ENCODE measurements around the gene C1orf232. TPM values are rescaled to one million over a fixed set of nuclear protein-coding genes. Genes with fewer than 3 reads are reported as not detected.

The C1orf232 gene
- total and polyA plus RNA-seq, 2 experiments from 2014 or later: not detected

DNA sequence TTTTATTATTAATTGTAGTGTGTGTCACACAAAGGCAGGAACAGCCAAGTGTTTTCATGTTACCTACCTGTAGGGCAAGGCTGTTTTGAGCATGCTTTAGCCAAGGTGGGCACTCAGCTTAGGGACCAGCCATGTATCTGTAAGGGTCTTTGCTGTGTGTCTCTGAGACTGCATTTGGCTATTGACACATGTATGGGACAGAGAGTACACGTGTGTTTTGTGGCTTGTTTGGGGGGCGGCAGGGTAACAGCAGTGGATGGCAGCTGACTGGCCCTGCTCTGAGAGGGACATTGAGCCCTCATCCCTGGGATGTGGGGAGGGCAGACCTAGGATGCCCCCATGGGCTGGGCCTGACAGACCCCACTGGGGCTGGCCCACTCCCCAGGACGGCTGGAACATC lies 28.5 kb upstream of the C1orf232 start:
- Histone ChIP-seq H3K79me2 (ENCODE audit: insufficient read depth) (no peaks in the 10 kb centered on the region), H3K4me3 (no peak overlapping the region), H3K36me3 (ENCODE audit: low read depth) (no peaks in the 10 kb centered on the region), H4K20me1 (ENCODE audit: insufficient read depth) (no peaks in the 10 kb centered on the region), H3F3A (ENCODE audit: insufficient read depth) (no peaks in the 10 kb centered on the region), H3K9ac (no peak overlapping the region), H2AFZ (no peak overlapping the region), H3K4me2 (ENCODE audit: unreplicated experiment) (no peak overlapping the region), H3K27ac (no peak overlapping the region), H3K9me2 (ENCODE audit: insufficient read depth) (no peaks in the 10 kb centered on the region), H3K27me3 (replicated peaks; ENCODE audit: insufficient read depth) (peaks cover 12% of the 10 kb centered on the region; the same call in 1 of the 2 replicates), H3K4me1 (ENCODE audit: insufficient read depth) (peaks cover 6% of the 10 kb centered on the region; the same call in 1 of the 2 replicates), H3K9me3 (ENCODE audit: low read depth) (no peaks in the 10 kb centered on the region)
- WGBS, 2 experiments (ENCODE audit: low coverage in 1 of 2, low lambda C conversion rate in 2 of 2, missing lambda C conversion rate in 2 of 2): 58 to 81% methylated on average over 3 of the region's 3 CpGs
- no peak for TF ChIP-seq EZH2 (IDR thresholded peaks at IDR 0.05; ENCODE audit: insufficient read depth, poor library complexity, severe bottlenecking)
- no peak for TF ChIP-seq EZH2phosphoT487 (IDR thresholded peaks at IDR 0.05; ENCODE audit: insufficient read depth, low read depth)
- in situ Hi-C loops (cut with MboI): no loop called here
- DNase-seq: no peak

DNA sequence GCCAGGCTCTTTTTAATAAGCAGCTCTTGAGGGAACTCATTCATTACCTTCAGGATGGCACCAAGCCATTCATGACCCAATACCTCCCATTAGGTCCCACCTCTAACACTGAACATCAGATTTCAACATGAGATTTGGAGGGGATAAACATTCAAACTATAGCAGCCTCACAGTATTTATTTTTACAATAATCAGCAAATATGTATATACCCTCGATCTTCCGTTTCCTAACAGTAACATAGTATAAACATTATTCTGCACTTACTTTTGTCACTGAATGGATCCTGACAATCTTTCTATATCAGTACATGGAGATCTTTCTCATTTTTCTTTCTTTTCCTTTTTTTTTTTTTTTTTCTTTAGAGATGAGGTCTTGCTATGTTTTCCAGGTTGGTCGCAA lies 27.0 kb upstream of the C1orf232 start:
- H3K79me2 ChIP-seq (ENCODE audit: insufficient read depth): no peaks in the 10 kb centered on the region
- peaks cover under 1% of the 10 kb centered on the region; the same call in 1 of the 2 replicates for H3K4me1 ChIP-seq (ENCODE audit: insufficient read depth)
- no peak overlapping the region for H3K4me3 ChIP-seq
- H2AFZ ChIP-seq: no peak overlapping the region
- H3F3A ChIP-seq (ENCODE audit: insufficient read depth): no peaks in the 10 kb centered on the region
- in situ Hi-C loops (cut with MboI): no loop called here
- no peak overlapping the region for H3K9ac ChIP-seq
- no peaks in the 10 kb centered on the region for H4K20me1 ChIP-seq (ENCODE audit: insufficient read depth)
- no peak for TF ChIP-seq EZH2 (IDR thresholded peaks at IDR 0.05; ENCODE audit: insufficient read depth, poor library complexity, severe bottlenecking)
- TF ChIP-seq EZH2phosphoT487 (IDR thresholded peaks at IDR 0.05; ENCODE audit: insufficient read depth, low read depth): no peak
- H3K9me2 ChIP-seq (ENCODE audit: insufficient read depth): no peaks in the 10 kb centered on the region
- H3K4me2 ChIP-seq (ENCODE audit: unreplicated experiment): no peak overlapping the region
- no peak for DNase-seq
- no peak overlapping the region for H3K27ac ChIP-seq
- H3K27me3 ChIP-seq (replicated peaks; ENCODE audit: insufficient read depth): peaks cover 12% of the 10 kb centered on the region; the same call in 1 of the 2 replicates
- WGBS, 2 experiments (ENCODE audit: low coverage in 1 of 2, low lambda C conversion rate in 2 of 2, missing lambda C conversion rate in 2 of 2): 61 to 66% methylated on average over 3 of the region's 3 CpGs
- no peaks in the 10 kb centered on the region for H3K9me3 ChIP-seq (ENCODE audit: low read depth)
- no peaks in the 10 kb centered on the region for H3K36me3 ChIP-seq (ENCODE audit: low read depth)

DNA sequence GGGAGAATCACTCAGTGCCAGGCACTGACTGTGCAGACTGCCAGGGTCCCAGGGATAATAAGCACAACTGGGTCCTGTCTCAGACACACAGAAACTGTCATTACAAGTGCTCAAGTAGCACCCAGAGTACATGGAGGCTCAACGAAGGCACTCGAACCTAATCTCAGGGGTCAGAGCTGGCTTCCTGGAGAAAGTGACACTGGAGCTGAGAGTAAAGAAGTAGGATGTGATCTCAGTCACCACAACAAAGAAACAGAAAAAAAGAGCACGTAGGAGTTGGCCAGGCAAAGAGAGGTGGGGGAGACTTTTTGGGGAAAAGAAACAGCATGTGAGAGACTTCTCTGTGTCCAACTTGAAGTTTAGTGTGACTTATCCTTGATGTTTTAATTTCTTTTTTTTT lies 23.0 kb upstream of the C1orf232 start:
- Histone ChIP-seq H3K27me3 (replicated peaks; ENCODE audit: insufficient read depth) (peaks cover 12% of the 10 kb centered on the region; the same call in 1 of the 2 replicates), H3K9me3 (ENCODE audit: low read depth) (no peaks in the 10 kb centered on the region), H3K9ac (no peak overlapping the region), H3K27ac (no peak overlapping the region), H3F3A (ENCODE audit: insufficient read depth) (no peaks in the 10 kb centered on the region), H3K9me2 (ENCODE audit: insufficient read depth) (no peaks in the 10 kb centered on the region), H4K20me1 (ENCODE audit: insufficient read depth) (no peaks in the 10 kb centered on the region), H3K36me3 (ENCODE audit: low read depth) (no peaks in the 10 kb centered on the region), H3K79me2 (ENCODE audit: insufficient read depth) (no peaks in the 10 kb centered on the region), H3K4me3 (no peak overlapping the region), H3K4me2 (ENCODE audit: unreplicated experiment) (no peak overlapping the region), H3K4me1 (ENCODE audit: insufficient read depth) (no peaks in the 10 kb centered on the region), H2AFZ (no peak overlapping the region)
- DNase-seq: no peak
- 41 to 52% methylated on average over 3 of the region's 3 CpGs for WGBS, 2 experiments (ENCODE audit: low coverage in 1 of 2, low lambda C conversion rate in 2 of 2, missing lambda C conversion rate in 2 of 2)
- TF ChIP-seq EZH2 (IDR thresholded peaks at IDR 0.05; ENCODE audit: insufficient read depth, poor library complexity, severe bottlenecking) (no peak), EZH2phosphoT487 (IDR thresholded peaks at IDR 0.05; ENCODE audit: insufficient read depth, low read depth) (no peak)
- in situ Hi-C loops (cut with MboI): no loop called here

DNA sequence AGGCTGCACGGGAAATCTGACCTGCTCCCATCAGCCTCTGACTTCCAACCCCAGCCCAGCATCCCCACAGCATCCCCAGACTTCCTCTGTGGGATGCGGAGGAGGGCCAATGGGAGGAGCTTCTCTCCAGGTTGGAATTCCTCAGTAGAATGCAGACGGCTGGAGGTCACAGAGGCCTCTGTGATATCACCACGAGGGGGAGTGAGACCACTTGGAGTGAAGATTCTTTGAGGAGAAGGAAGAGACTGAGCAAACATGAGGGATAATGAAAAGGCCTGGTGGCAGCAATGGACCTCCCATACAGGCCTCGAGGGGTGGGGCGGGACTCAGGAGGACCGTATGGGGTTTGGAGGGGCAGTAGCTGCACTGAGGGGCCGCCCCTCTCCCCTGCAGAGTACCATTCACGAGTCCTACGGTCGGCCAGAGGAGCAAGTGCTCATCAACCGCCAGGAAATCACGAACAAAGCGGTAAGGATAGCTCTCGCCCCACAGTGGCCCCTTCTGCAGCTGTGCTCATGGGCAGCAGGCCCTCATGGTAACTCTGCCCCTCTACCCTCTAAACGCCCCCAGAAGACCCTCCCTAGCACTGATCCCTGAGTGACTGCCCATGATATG lies 21.7 kb upstream of the C1orf232 start, which contains the start of gene CATSPER4:
TSS of gene CATSPER4 (plus strand) at position 230 of the 615 bp plus-strand sequence. CDS start at position 256, 26 bp downstream.
- no peaks in the 10 kb centered on the region for H3K9me3 ChIP-seq (ENCODE audit: low read depth)
- no peaks in the 10 kb centered on the region for H3K36me3 ChIP-seq (ENCODE audit: low read depth)
- no peaks in the 10 kb centered on the region for H3K79me2 ChIP-seq (ENCODE audit: insufficient read depth)
- no peaks in the 10 kb centered on the region for H3F3A ChIP-seq (ENCODE audit: insufficient read depth)
- no peak within 1 kb of the TSS for H2AFZ ChIP-seq
- peak; percentile 25 for DNase-seq
- peaks cover 12% of the 10 kb centered on the region; the same call in 1 of the 2 replicates for H3K27me3 ChIP-seq (replicated peaks; ENCODE audit: insufficient read depth)
- no peak within 1 kb of the TSS for H3K4me3 ChIP-seq
- no peaks in the 10 kb centered on the region for H3K4me1 ChIP-seq (ENCODE audit: insufficient read depth)
- 42 to 52% methylated on average over 12 to 15 of the region's 16 CpGs for WGBS, 2 experiments (ENCODE audit: low coverage in 1 of 2, low lambda C conversion rate in 2 of 2, missing lambda C conversion rate in 2 of 2)
- no peak within 1 kb of the TSS for H3K9ac ChIP-seq
- H3K27ac ChIP-seq: no peak within 1 kb of the TSS
- H3K9me2 ChIP-seq (ENCODE audit: insufficient read depth): no peaks in the 10 kb centered on the region
- TF ChIP-seq EZH2phosphoT487 (IDR thresholded peaks at IDR 0.05; ENCODE audit: insufficient read depth, low read depth) (no peak), EZH2 (IDR thresholded peaks at IDR 0.05; ENCODE audit: insufficient read depth, poor library complexity, severe bottlenecking) (no peak)
- no peak within 1 kb of the TSS for H3K4me2 ChIP-seq (ENCODE audit: unreplicated experiment)
- in situ Hi-C loops (cut with MboI): no loop called here
- no peaks in the 10 kb centered on the region for H4K20me1 ChIP-seq (ENCODE audit: insufficient read depth)
